A549 (cell line): ENCODE data around the gene PSMA2. TPM values are rescaled to one million over a fixed set of nuclear protein-coding genes. Genes with fewer than 3 reads are reported as not detected.

ENCODE experiments used
- ATAC-seq, 2 experiments: fragments of 200-7000 bp in 1 of 2; fragments of >200 bp in 1 of 2; cut with Nextera tagmentation in 1 of 2; cut with Tn5 transposase in 1 of 2; 3 replicates each; pipeline versions ENCODE4 v1.8.0 to v1.9.1; 2018 to 2020; ENCODE audit warnings: mild to moderate bottlenecking in 1 of 2, moderate library complexity in 1 of 2
- CTCF ChIA-PET: fragments of 300-600 bp; sonication (Branson Sonifier 250); formaldehyde crosslinking; extraction: SDS; loops from one replicate; lab custom pipeline; 2021; ENCODE audit warnings: antibody characterized with exemption, inconsistent platforms; lab: Yijun Ruan, JAX
- POLR2A ChIA-PET: fragments of 350-600 bp; formaldehyde crosslinking; extraction: SDS; loops from one replicate; lab custom pipeline; 2021; ENCODE audit warnings: antibody characterized with exemption, inconsistent platforms; lab: Yijun Ruan, JAX
- DNase-seq, 2 experiments: peaks; one replicate each; pipeline versions ENCODE4 v3.0.0 to v3.0.0-alpha.2; 2011 to 2016; ENCODE audit warnings: low read depth in 1 of 2, low spot score in 1 of 2
- FAIRE-seq: peaks from 2 replicates; lab custom pipeline; 2011; peaks lifted over from hg19 to GRCh38; lab: Jason Lieb, UNC
- H3K27ac ChIP-seq, 2 experiments: fragments of >200 bp; sonication (Bioruptor Twin); formaldehyde crosslinking; 3 replicates each; pipeline ENCODE4 v1.5.1; 2016 to 2017
- H3K4me1 ChIP-seq: fragments of >200 bp; sonication (Bioruptor Twin); formaldehyde crosslinking; 3 replicates; pipeline ENCODE4 v1.6.1; 2016
- H3K4me2 ChIP-seq: fragments of >200 bp; sonication (Bioruptor Twin); formaldehyde crosslinking; 3 replicates; pipeline ENCODE4 v1.6.1; 2016
- H3K4me3 ChIP-seq: fragments of >200 bp; sonication (Bioruptor Twin); formaldehyde crosslinking; 3 replicates; pipeline ENCODE4 v1.5.1; 2016
- H3K9me3 ChIP-seq: fragments of >200 bp; sonication (Bioruptor Twin); formaldehyde crosslinking; 3 replicates; pipeline ENCODE4 v1.6.1; 2016
- CHD4 ChIP-seq: fragments of 200-600 bp; sonication (generic); IDR thresholded peaks from 2 replicates; pipeline ENCODE4 v1.6.1; 2016; ENCODE audit warnings: antibody characterized with exemption, mild to moderate bottlenecking, borderline replicate concordance
- CTCF ChIP-seq: fragments of >200 bp; sonication (Bioruptor Twin); formaldehyde crosslinking; IDR thresholded peaks from 3 replicates; pipeline ENCODE4 v1.5.1; 2016
- EHMT2 ChIP-seq: fragments of 200-600 bp; sonication (generic); IDR thresholded peaks from 2 replicates; pipeline ENCODE4 v1.6.1; 2016; ENCODE audit warnings: antibody characterized with exemption, low read depth, mild to moderate bottlenecking, moderate library complexity
- EP300 ChIP-seq, 2 experiments: fragments of >200 bp; sonication (Bioruptor Twin); formaldehyde crosslinking; IDR thresholded peaks; 2 replicates in 1 of 2; 3 replicates in 1 of 2; pipeline ENCODE4 v1.6.1; 2016 to 2017
- FOSB ChIP-seq: fragments of 250-450 bp; sonication (Bioruptor Pico); IDR thresholded peaks from 2 replicates; pipeline ENCODE4 v1.5.0; 2020; ENCODE audit warnings: mild to moderate bottlenecking, moderate library complexity
- FOXS1 ChIP-seq: fragments of 250-450 bp; sonication (Bioruptor Pico); IDR thresholded peaks from 2 replicates; pipeline ENCODE4 v1.5.0; 2020; ENCODE audit warnings: mild to moderate bottlenecking, moderate library complexity
- JUNB ChIP-seq: fragments of >200 bp; sonication (Bioruptor Twin); formaldehyde crosslinking; IDR thresholded peaks from 2 replicates; pipeline ENCODE4 v1.6.1; 2016
- PHF8 ChIP-seq: fragments of 200-600 bp; sonication (generic); IDR thresholded peaks from 2 replicates; pipeline ENCODE4 v1.6.1; 2016; ENCODE audit warnings: low read depth, mild to moderate bottlenecking, antibody characterized with exemption, moderate library complexity, borderline replicate concordance
- POLR2AphosphoS2 ChIP-seq: conservative IDR thresholded peaks from 2 replicates; pipeline ENCODE4 v1.6.1; 2012; ENCODE audit warnings: low read length, improper control_type of control experiment, inconsistent platforms
- RAD21 ChIP-seq, 2 experiments: fragments of >200 bp in 1 of 2; sonication (Bioruptor Twin) in 1 of 2; formaldehyde crosslinking in 1 of 2; IDR thresholded peaks in 1 of 2; conservative IDR thresholded peaks in 1 of 2; 2 replicates in 1 of 2; 3 replicates in 1 of 2; pipeline ENCODE4 v1.6.1; 2012 to 2018; ENCODE audit warnings: inconsistent platforms in 1 of 2
- REST ChIP-seq: fragments of 200-600 bp; sonication (generic); IDR thresholded peaks from 2 replicates; pipeline ENCODE4 v1.6.1; 2016; ENCODE audit warnings: antibody characterized with exemption, mild to moderate bottlenecking, moderate library complexity
- RNF2 ChIP-seq: fragments of 200-600 bp; sonication (generic); IDR thresholded peaks from 2 replicates; pipeline ENCODE4 v1.6.1; 2016; ENCODE audit warnings: low read depth, mild to moderate bottlenecking, antibody characterized with exemption, moderate library complexity, borderline replicate concordance
- SMC3 ChIP-seq: fragments of >200 bp; sonication (Bioruptor Twin); formaldehyde crosslinking; IDR thresholded peaks from 3 replicates; pipeline ENCODE4 v1.6.1; 2018; ENCODE audit warnings: inconsistent platforms
- TFCP2L1 ChIP-seq: fragments of 250-450 bp; sonication (Bioruptor Pico); IDR thresholded peaks from 2 replicates; pipeline ENCODE4 v1.5.0; 2021; ENCODE audit warnings: mild to moderate bottlenecking
- TP53 ChIP-seq: fragments of 250-450 bp; sonication (Bioruptor Pico); IDR thresholded peaks from 2 replicates; pipeline ENCODE4 v1.5.0; 2021; ENCODE audit warnings: mild to moderate bottlenecking, moderate library complexity
- ZC3H11A ChIP-seq: fragments of 450-650 bp; IDR thresholded peaks from 2 replicates; pipeline ENCODE4 v1.6.1; 2014; ENCODE audit warnings: antibody characterized with exemption, mild to moderate bottlenecking
- ZFP36 ChIP-seq: fragments of 450-650 bp; IDR thresholded peaks from 2 replicates; pipeline ENCODE4 v1.6.1; 2014; ENCODE audit warnings: borderline replicate concordance; ENCODE audit not compliant: partially characterized antibody
- ZNF302 ChIP-seq: fragments of 250-450 bp; sonication (Bioruptor Pico); IDR thresholded peaks from 2 replicates; pipeline ENCODE4 v1.9.0; 2021; ENCODE audit warnings: inconsistent platforms, mild to moderate bottlenecking, moderate library complexity
- WGBS: methylation state at CpG from one replicate; pipeline ENCODE4 v1.1.6; 2017; ENCODE audit errors: missing lambda C conversion rate; 5-methylcytosine and 5-hydroxymethylcytosine counted together
- polyA plus RNA-seq, 4 experiments: library from polyadenylated mRNA; depleted of rRNA in 3 of 4; stranded (reverse); fragments of >200 nt; fragmentation: RNase III in 1 of 4; extraction: RNeasy Plus Mini Kit Qiagen cat#74134 plus additional on column Dnase treatment in 1 of 4; gene quantifications; 2 replicates in 3 of 4; 3 replicates in 1 of 4; pipeline ENCODE4 v1.2.3, GENCODE V29; 2011 to 2017

Gene PSMA2
- polyA plus RNA-seq, 2 of the 4 experiments (the other 2 are of a cell fraction) = 188 to 324 TPM

- Histone ChIP-seq H3K9me3 (no peaks in the 10 kb centered on the region), H3K4me1 (no peaks in the 10 kb centered on the region), H3K4me2 (no peak overlapping the region), H3K27ac (no peak overlapping the region), H3K4me3 (no peak overlapping the region)
- FAIRE-seq (no peak), ATAC-seq (no peak), DNase-seq (no peak)
- POLR2A ChIA-PET = no interaction called here
- CTCF ChIA-PET = no interaction called here
- WGBS = 52% methylated on average over 3 of the region's 3 CpGs
- TF ChIP-seq JUNB (no peak), PHF8 (no peak), ZNF302 (CRISPR knock-in tag) (no peak), CHD4 (no peak), TFCP2L1 (CRISPR knock-in tag) (no peak), EHMT2 (no peak), SMC3 (no peak), RNF2 (no peak), REST (no peak), ZC3H11A (no peak)
These were observed 29.6 kb downstream of the PSMA2 start for GRCh38 chr7:42902331-42902730.

GRCh38 chr7:42900842-42901241 lies 31.1 kb downstream of the PSMA2 start:
- POLR2A ChIA-PET = no interaction called here
- Histone ChIP-seq H3K9me3 (peaks cover under 1% of the 10 kb centered on the region; the same call in 1 of the 3 replicates), H3K4me2 (no peak overlapping the region), H3K4me1 (no peaks in the 10 kb centered on the region), H3K27ac (no peak overlapping the region), H3K4me3 (no peak overlapping the region)
- no peak for ATAC-seq
- FAIRE-seq = no peak
- CTCF ChIA-PET = interaction anchor here (1.0 kb wide), 1 partner anchor 14 kb away, joined by 3 read pairs; no protein-coding TSS in a partner anchor
- DNase-seq = no peak
- TF ChIP-seq REST = no peak
- no peak for TF ChIP-seq TP53 (CRISPR knock-in tag)
- no peak for TF ChIP-seq CTCF
- TF ChIP-seq RAD21 (conservative IDR thresholded peaks at IDR 0.05 in 1 of 2, IDR thresholded peaks at IDR 0.05 in 1 of 2) = no peak
- no peak for TF ChIP-seq POLR2AphosphoS2
- no peak for TF ChIP-seq EP300 (IDR thresholded peaks at IDR 0.05)
- TF ChIP-seq SMC3 = no peak
- TF ChIP-seq FOXS1 = no peak
- no peak for TF ChIP-seq FOSB (CRISPR knock-in tag)
- no peak for TF ChIP-seq CHD4
- TF ChIP-seq ZFP36 = no peak
